Fibroblast of skin of left biceps (primary cell): ENCODE results near the gene TENT5C.

ENCODE experiments used
- DNase-seq, 2 experiments: peaks; one replicate each; pipeline ENCODE4 v3.0.0-alpha.2; 2013; ENCODE audit warnings: low read depth in 2 of 2

The TENT5C gene

GRCh38 chr1:117573386-117574023, 32.3 kb upstream of the TENT5C start:
- no peak for DNase-seq

- no peak for DNase-seq
Observed at GRCh38 chr1:117574161-117574835, 31.6 kb upstream of the TENT5C start.

GRCh38 chr1:117575586-117576225, 30.1 kb upstream of the TENT5C start:
- no peak for DNase-seq

DNA sequence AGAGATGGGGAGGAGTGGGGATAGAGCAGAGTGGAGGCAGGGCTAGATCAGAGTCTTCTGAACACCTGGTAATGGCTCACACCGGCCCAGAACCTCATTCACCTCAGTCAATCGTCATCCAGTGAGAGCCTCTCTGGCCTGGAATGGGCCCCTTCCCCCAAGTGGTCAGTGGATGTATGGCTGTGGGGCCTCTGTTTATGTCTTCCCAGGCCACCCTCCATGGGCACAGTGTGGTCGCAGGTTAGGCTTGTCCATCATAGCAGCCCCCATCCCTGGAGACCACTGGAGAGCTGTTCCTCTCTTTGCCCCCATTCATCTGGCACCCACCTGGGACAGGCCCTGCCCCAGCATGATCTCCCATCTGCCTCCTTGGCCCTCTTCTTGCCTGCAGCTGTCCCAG, 29.6 kb upstream of the TENT5C start:
- DNase-seq = no peak

GRCh38 chr1:117577191-117577885, 28.5 kb upstream of the TENT5C start:
- no peak for DNase-seq

DNA sequence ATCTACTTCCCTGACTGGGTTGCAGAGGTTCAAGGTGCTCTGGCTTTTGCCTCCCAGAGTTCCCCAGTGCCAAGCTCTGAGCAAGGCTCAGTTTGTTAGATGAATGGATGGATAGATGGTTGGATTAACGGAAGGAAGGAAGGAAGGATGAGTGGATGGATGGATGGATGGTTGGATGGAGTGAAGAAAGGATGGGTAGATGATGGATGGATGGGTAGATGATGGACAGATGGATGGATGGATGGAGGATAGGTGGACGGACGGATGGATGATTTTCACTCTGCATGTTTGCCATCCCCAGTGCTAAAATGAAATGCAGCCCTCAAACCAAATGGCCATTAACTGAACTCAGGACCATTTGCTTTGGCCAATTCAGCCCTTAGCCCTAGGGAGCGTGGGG, 27.4 kb upstream of the TENT5C start:
- no peak for DNase-seq

DNA sequence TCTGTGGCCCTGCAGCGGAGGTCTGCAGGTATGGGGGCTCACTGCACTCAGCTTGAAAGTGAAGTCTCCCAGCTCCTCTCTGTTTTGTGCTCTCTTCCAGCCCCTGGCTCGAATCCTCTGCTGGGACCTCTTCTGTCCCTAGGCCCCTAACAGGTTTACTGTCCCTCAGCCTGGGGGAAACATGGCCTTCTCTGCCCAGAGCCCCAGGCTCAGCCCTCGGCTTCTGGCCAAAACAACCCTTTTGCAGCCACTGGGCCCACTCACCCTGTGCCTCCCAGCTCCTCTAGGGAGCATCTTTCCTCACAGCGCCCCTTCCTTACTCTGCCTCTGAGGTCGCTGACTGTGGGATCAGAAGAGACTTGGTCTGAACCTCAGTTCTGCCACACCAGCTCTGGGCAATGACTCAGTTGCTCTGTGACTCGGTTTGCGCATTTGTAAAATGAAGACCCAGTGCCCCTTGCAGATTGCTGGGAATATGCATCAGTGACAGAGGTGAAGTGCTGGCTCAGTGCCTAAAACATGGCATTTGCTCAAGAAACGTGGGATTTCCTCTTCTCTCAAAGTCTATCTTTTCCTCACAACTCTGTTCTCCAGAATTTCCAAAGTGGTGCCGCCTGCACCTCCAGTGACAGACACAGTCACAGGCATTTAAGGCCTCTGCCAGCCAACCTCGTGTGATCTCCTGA, 26.5 kb upstream of the TENT5C start:
- DNase-seq = no peak

- no peak for DNase-seq
Observed at GRCh38 chr1:117580436-117580835, 25.4 kb upstream of the TENT5C start.

DNA sequence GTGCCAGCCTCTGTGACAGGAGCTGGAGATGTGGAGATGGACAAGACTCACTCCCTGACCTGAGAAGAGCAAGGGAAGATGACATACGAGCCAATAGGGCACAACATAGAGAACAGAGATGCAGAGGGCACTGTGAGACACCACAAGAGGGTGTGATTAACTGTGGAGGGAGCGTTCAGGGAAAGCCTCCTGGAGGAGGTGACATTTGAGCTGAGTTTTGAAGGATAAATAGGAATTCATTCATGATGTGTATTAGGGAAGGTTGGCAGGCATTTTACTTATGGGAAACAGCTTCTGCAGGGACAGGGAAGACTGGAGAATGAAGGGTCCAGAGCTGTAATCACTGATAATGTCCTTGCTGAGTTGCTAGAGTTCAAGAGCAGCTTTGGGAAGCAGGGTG, 25.0 kb upstream of the TENT5C start:
- no peak for DNase-seq

GRCh38 chr1:117581391-117581943, 24.4 kb upstream of the TENT5C start:
- no peak for DNase-seq

DNA sequence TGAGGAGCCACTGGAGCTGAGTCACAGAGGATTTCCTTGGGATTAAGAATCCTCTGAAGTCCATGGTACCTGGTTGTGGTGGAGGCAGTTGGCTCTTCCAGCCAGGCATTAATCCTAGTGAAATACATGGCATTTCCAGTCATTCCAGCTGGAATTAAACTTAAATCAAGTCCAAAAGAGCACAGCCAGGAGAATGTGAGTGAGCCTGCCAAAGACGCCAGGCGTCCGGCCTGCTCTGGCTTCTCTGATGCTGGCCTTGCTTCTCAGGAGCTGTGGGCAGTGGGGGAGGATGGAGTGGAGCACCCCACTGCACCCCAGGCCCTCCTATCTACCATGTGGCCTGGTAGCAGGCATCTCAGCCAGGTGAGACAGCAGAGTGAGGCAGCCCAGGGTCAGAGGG, 23.4 kb upstream of the TENT5C start:
- no peak for DNase-seq

- no peak for DNase-seq
Observed at GRCh38 chr1:117583247-117583646, 22.6 kb upstream of the TENT5C start.

GRCh38 chr1:117584181-117584580, 21.7 kb upstream of the TENT5C start:
- DNase-seq = no peak

GRCh38 chr1:117585086-117585485, 20.8 kb upstream of the TENT5C start:
- no peak for DNase-seq

GRCh38 chr1:117586337-117586736, 19.5 kb upstream of the TENT5C start:
- no peak for DNase-seq

DNA sequence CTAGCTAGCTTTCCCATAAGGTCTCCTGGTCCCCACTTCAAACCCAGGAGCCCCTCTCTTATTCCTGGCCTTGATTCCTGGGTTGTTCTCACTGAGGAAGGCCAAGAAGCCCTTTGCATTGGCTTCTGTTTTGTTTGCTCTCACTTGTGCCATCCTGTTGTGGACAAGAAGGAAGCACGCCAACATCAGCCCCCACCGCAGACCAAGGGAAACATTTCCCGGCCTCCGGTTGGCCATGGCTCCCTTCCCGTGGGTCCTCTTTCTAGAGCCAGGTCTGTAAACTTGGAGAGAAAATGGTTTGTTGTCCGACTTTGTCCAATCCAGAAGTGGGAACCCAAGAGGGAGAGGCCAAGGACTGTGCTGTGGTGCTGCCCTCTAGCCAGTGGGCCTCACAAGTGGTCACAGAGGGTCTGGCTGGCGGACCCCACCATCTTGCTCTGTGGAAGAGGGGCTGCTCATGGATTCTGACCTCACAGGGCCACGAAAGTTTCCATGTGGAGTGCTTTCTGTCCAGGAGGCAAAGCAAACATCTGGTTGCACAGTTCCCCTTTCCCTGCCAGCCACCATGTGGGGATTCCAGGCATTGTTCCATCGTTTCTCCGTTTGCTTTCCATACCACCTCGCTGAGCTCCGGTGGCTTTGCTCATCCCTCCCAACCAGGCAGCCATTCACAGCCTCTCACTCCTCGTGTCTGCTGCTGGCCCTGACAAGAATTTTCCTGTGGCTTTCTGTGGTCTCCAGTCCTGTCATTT, 18.9 kb upstream of the TENT5C start:
- no peak for DNase-seq

- no peak for DNase-seq
Observed at GRCh38 chr1:117587499-117588356, 18.1 kb upstream of the TENT5C start.

DNA sequence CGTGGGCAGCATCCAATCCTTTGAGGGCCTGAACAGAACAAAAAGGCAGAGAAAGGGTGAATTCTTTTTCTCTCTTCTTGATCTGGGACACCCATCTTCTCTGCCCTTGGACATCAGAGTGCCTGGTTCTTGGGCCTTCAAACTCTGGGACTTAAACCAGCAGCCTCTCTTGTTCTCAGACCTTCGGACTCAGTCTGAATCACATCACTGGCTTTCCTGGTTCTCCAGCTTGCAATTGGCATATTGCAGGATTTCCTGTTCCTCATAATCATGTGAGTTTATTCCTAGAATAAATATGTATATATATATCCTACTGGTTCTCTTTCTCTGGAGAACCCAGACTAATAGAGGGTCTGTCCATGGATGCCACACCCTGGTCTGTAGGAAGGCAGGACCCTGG, 16.3 kb upstream of the TENT5C start:
- DNase-seq = no peak

GRCh38 chr1:117590273-117590925, 15.4 kb upstream of the TENT5C start:
- DNase-seq = no peak

- DNase-seq = no peak
Observed at GRCh38 chr1:117591252-117591651, 14.6 kb upstream of the TENT5C start.
